Stomach (tissue), 4 donors: ENCODE measurements around the gene AQP4.

Source experiments
- CTCF ChIP-seq, 7 experiments: fragments of 450-650 bp in 4 of 7; fragments of 200-600 bp in 3 of 7; sonication (generic) in 3 of 7; IDR thresholded peaks; one replicate each; pipeline ENCODE4 v1.5.1; 2016 to 2019; ENCODE audit warnings: antibody characterized with exemption in 7 of 7, control low read depth in 2 of 7, mild to moderate bottlenecking in 1 of 7
- EP300 ChIP-seq: sonication (generic); formaldehyde crosslinking; IDR thresholded peaks from one replicate; pipeline ENCODE4 v1.6.1; 2017; ENCODE audit warnings: antibody characterized with exemption
- POLR2A ChIP-seq, 4 donors: fragments of 450-650 bp; IDR thresholded peaks; one replicate each; pipeline ENCODE4 v1.6.1; 2016; ENCODE audit warnings: antibody characterized with exemption in 4 of 4, control low read depth in 2 of 4, mild to moderate bottlenecking in 1 of 4, moderate library complexity in 1 of 4

- TF ChIP-seq CTCF (IDR thresholded peaks at IDR 0.05) (no peak), POLR2A (IDR thresholded peaks at IDR 0.05) (no peak), EP300 (no peak)
These were observed 46.3 kb upstream of the AQP4 start for GRCh38 chr18:26911840-26912239.
